Stomach (tissue), 4 donors: ENCODE data around the gene SAGE1.
"Not testable (repeated sequence)": the region's sequence is repeated elsewhere in the genome, so short reads cannot be mapped to it uniquely, and the experiment has no call there.

Experiments used
- CTCF ChIP-seq, 7 experiments: fragments of 450-650 bp in 4 of 7; fragments of 200-600 bp in 3 of 7; sonication (generic) in 3 of 7; IDR thresholded peaks; one replicate each; pipeline ENCODE4 v1.5.1; 2016 to 2019; ENCODE audit warnings: antibody characterized with exemption in 7 of 7, control low read depth in 2 of 7, mild to moderate bottlenecking in 1 of 7
- POLR2A ChIP-seq, 4 donors: fragments of 450-650 bp; IDR thresholded peaks; one replicate each; pipeline ENCODE4 v1.6.1; 2016; ENCODE audit warnings: antibody characterized with exemption in 4 of 4, control low read depth in 2 of 4, mild to moderate bottlenecking in 1 of 4, moderate library complexity in 1 of 4

GRCh38 chrX:135871712-135872111, 21.8 kb upstream of the SAGE1 start, which contains the start of gene CT45A9:
- TF ChIP-seq POLR2A, CTCF (IDR thresholded peaks at IDR 0.05): not testable (repeated sequence)
